Sigmoid colon (tissue), 4 donors: Measurements from ENCODE around the gene KIF17.

Experiments used
- POLR2A ChIP-seq, 2 donors: fragments of 450-650 bp; IDR thresholded peaks; one replicate each; pipeline ENCODE4 v1.6.1; 2016; ENCODE audit warnings: antibody characterized with exemption in 2 of 2, mild to moderate bottlenecking in 2 of 2, moderate library complexity in 2 of 2
- POLR2AphosphoS5 ChIP-seq, 4 donors: sonication (generic); formaldehyde crosslinking; IDR thresholded peaks; one replicate each; pipeline ENCODE4 v1.6.1; 2017; ENCODE audit warnings: antibody characterized with exemption in 4 of 4
- TF ChIP-seq, protein P1 (sequence below), 4 experiments: fragments of 450-650 bp in 3 of 4; fragments of 200-600 bp in 1 of 4; IDR thresholded peaks; one replicate each; pipeline ENCODE4 v1.5.1; 2016 to 2019; ENCODE audit warnings: antibody characterized with exemption in 4 of 4, mild to moderate bottlenecking in 3 of 4, moderate library complexity in 2 of 4

DNA sequence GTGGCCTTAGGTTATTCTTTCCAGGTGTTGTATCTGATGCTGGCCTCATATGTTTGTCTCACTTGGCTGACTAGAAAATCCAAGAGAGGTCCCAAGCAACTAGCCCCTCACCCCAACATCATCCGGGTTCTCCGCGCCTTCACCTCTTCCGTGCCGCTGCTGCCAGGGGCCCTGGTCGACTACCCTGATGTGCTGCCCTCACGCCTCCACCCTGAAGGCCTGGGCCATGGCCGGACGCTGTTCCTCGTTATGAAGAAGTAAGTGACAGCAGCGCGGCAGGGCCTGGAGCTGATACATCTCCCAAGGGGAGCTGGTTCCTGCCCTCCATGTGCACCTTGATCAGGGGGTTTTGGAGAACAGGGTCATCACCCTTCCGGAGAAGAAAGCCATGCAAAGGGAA lies 73.4 kb downstream of the KIF17 start:
- TF ChIP-seq, protein P1, sequence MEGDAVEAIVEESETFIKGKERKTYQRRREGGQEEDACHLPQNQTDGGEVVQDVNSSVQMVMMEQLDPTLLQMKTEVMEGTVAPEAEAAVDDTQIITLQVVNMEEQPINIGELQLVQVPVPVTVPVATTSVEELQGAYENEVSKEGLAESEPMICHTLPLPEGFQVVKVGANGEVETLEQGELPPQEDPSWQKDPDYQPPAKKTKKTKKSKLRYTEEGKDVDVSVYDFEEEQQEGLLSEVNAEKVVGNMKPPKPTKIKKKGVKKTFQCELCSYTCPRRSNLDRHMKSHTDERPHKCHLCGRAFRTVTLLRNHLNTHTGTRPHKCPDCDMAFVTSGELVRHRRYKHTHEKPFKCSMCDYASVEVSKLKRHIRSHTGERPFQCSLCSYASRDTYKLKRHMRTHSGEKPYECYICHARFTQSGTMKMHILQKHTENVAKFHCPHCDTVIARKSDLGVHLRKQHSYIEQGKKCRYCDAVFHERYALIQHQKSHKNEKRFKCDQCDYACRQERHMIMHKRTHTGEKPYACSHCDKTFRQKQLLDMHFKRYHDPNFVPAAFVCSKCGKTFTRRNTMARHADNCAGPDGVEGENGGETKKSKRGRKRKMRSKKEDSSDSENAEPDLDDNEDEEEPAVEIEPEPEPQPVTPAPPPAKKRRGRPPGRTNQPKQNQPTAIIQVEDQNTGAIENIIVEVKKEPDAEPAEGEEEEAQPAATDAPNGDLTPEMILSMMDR (IDR thresholded peaks at IDR 0.05): no peak
- TF ChIP-seq POLR2AphosphoS5 (IDR thresholded peaks at IDR 0.05) (no peak), POLR2A (IDR thresholded peaks at IDR 0.05) (no peak)
